HUDEP-2 (cell line): ENCODE data around the gene GNG7.
"Not testable (repeated sequence)": the region's sequence is repeated elsewhere in the genome, so short reads cannot be mapped to it uniquely, and the experiment has no call there.

ENCODE experiments used
- DNase-seq, 76 experiments: peaks; one replicate each; lab custom pipeline; 2025; ENCODE audit not compliant: unreplicated experiment in 76 of 76; lab: John Stamatoyannopoulos, UW

The GNG7 gene

DNA sequence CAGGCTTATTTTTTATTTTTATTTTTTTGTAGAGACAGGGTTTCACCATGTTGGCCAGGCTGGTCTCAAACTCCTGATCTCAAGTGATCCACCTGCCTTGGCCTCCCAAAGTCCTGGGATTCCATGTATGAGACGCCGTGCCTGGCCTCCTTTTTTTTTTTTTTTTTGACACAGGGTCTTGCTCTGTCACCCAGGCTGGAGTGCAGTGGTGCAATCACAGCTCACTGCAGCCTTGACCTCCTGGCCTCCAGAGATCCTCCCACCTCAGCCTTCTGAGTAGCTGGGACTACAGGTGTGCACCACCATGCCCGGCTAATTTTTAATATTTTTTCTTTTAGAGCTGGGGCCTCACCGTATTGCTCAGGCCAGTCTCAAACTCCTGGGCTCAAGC is 159.4 kb downstream of the GNG7 start:
- not testable (repeated sequence) for DNase-seq

DNA sequence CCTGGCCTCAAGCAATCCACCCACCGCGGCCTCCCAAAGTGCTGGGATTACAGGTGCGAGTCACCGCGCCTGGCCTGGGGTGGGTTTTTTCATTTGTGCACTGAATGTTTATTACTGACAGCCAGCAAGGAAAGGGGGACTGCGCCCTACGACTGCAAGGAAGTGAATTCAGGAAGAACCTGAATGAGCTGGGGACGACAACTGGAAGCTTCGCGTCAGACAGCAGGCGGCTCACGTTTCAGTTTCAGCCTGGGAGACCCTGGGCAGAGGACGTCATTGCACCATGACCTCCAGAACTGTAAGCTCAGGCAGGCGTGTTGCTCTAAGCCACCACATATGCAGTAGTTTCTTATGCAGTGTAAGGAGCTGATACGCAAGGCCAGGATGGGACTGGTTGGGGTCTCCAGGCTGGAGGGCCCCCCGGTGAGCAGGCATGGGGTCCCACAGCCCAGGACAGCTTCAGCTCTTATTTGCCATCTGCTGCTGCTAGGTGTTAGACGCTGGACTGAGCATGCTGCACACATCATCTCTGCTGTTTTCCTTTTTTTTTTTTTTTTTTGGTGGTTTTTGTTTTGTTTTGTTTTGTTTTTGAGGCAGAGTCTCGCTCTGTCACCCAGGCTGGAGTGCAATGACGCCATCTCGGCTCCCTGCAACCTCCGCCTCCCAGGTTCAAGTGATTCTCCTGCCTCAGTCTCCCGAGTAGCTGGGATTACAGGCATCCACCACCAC is 160.0 kb downstream of the GNG7 start:
- no peak for DNase-seq

DNA sequence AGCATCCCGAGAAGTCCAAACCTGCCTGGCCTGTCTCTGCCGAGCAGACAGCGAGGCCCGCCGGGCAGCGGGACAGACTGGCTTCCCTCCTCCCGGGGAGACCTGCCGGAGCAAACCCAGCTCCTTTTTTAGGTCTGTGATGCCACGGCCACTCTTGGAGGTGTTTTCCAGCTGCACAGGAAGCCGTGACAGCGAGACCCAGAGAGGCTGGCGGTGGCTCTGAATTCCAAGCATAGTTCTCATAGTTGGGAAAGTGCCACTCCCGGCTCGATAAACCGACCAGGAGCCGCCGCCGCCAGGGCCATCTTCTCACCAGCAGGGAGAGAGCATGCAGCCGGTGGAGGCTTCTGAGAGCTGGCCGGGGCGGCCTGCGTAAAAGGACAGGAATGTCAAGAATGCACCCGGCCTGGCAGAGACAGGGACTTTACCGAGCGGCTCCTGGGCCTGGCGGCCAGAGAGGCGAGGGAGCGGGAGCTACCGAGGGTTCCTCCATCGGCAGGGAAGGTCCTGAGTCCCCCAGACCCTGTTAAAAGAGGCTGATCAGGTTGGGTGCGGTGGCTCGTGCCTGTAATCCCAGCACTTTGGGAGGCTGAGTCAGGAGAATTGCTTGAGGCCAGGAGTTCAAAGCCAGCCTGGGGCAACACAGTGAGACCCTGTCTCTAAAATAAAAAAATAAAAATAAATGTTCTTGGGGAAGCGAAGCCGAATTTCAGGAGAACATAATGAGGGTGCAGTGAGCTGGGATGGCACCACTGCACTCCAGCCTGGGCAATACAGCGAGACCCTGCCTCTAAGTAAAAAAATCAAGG is 161.6 kb downstream of the GNG7 start:
- no peak for DNase-seq

DNA sequence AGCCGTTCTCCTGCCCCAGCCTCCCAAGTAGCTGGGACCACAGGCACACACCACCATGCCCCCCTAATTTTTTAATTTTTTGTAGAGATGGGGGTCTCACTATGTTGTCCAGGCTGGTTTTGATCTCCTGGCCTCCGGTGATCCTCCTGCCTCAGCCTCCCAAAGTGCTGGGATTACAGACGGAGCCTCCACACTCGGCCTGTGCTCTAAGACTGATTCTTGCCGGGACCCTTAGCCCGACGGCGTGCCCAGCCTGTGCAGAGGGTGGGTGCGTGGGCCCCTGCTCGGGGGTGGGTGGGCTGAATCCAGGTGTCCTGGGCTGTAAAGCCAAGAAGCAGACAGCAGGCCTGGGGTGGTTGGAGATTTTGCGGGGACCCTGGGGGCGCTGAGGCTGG is 162.2 kb downstream of the GNG7 start:
- DNase-seq = no peak

DNA sequence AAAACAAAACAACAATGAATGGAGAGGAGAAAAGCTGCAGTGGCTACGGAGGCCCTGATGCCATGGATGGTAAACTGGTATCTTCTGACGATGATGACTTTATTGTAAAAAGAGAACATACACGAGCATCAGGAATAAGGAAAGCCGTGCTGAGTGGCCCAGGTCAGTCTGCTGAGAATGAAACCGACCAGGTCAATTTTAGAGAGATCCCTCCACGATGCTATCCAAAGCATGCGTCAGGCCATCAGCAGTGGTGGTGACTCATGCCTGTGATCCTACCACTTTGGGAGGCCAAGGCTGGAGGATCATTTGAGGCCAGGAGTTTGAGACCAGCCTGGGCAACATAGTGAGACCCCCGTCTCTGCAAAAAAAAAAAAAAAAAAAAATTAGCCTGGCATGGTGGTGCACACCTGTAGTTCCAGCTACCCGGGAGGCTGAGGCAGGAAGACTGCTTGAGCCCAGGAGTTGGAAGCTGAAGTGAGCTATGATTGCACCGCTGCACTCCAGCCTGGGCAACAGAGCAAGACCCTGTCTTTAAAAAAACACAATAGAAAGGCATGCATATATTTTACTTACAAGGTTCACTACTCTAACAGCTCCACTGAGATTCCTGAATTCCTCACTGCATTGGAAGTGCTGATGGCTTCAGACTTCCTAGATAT is 164.3 kb downstream of the GNG7 start:
- DNase-seq = no peak

DNA sequence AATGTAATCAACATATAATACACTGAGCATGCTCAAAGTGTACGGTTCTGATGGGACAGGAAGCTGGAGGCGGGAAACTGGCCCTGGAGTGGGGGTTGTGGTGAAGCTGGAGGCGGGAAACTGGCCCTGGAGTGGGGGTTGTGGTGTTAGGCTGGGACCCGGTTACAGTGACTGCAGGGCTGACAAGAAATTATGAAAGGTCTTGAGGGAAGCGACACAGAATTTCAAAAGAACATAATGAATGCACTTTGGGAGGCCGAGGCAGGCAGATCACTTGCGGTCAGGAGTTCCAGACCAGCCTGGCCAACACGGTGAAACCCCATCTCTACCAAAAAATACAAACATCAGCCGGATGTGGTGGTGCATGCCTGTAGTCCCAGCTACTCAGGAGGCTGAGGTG is 164.9 kb downstream of the GNG7 start:
- not testable (repeated sequence) for DNase-seq

DNA sequence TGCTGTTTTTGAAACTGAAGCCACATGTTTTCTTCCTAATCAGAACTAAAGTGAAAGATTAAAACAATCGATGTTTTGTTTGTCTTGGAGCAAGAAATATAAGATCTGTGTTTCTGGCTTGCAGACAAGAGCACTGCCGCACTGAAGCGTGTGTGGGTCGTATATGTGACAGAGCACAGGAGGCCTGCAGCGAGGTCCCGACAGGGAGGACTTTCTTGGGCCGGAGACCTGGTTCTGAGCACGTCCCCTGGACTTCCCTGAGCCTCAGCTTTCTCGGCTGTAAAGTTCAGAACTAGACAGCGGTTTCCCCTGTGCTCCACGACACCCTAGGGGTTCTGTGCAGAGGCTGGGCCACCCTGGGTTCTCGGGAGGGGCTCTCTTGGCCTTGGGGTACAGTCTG is 166.0 kb downstream of the GNG7 start:
- DNase-seq = no peak

DNA sequence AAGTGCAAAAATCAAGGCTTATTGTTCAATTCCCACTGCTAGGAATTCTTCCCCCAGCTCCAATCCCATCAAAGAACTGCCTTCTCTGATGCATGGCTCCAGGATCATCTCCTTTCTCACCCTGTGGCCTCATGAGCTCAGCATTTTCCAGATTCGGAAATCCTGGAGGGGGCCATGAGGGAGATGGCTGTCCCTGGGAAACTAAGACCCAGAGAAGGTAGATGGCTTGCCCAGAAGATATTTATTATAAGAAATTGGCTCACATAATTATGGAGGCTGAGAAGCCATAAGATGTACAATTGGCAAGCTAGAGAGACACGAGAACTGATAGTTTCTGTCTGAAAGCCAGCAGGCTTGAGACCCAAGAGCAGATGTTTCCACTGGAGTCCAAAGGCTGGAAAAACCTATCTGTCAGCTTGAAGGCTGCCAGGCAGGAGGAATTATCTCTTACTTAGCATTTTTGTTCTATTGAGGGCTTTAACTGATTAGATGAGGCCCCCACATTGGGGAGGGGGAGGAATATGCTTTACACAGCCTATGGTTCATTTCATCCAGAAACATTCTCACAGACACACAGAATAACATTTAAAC is 168.0 kb downstream of the GNG7 start:
- no peak for DNase-seq

DNA sequence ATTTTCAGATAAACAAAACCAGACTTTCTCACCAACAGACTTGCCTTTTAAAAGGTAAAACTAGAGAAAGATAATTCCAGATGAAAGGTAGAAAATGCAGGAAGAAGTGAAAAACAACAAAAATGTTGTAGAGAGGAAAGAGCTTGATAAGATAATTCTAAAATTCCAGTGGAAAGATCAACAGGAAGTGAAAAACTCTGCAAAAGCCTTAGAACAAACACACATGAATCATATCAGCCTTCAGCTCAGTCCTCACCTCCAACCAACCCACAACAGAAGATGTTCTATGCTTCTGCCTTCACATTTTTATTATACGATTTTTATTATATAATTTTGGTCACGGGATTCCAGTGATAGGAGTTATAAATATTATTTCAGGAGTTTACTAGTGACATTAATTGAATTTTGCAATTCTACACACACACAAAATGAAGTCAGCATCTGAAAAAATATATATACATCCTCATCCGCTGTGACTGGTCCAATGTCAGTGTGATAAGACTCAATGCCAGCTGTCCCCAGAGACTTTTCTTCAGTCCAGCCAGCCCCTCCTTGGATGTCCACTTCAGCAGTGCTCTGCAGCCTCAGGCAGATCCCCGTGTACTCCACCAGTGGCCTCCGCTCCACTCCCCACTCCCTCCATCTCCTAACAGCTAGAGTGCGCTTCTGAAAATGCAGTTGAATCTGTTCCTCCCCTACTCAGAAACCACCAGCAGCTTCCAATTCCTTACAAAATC is 168.6 kb downstream of the GNG7 start:
- DNase-seq = no peak

DNA sequence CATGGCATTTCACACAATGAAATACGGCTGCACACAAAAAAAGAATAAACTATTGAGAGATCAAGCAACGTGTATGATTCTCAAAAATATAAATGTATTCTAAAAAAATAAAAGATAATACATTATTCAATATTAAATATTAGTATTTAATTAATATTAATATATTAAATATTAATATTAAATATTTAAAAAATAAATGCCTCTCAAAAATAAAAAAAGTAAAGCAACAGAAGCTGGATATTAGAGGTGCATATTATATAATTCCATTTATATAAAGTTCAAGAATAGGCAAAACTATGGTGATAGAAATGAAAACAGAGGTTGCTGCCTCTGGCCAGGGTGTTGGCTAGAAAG is 169.4 kb downstream of the GNG7 start:
- no peak for DNase-seq

DNA sequence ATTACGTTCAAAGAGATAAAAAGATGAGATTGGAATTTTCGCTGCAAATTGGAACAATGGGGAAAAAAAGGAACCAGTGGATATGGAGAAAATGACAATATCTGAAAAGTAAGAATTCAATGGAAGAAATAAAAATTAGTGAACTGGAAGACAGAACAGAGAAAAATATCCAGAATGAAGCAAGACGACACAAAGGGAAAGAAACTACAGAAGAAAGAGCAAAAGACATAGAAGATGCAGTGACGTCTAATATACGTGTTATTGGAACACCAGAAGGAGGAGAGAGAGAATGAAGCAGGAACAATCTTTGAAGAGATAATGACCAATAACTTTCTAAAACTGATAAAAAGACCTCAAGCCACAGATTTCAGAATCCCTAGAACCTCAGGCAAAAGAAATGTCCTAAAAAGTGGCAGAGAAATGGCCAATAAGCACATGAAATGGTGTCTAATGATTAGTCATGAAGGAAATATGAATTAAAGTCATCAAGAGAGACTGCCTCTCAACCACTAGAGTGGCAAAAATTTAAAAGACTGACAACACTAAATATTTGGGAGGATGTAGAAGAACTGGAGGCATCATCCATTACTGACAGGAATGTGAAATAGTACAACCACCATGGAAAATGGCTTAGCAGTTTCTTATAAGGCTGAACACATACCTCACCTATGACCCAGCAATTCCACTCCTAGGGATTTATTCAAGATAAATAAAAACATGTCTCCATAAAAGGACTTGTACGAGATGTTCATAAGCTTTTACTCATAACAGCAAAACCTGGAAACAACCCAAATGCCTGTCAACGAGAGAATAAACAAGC is 170.0 kb downstream of the GNG7 start:
- no peak for DNase-seq

DNA sequence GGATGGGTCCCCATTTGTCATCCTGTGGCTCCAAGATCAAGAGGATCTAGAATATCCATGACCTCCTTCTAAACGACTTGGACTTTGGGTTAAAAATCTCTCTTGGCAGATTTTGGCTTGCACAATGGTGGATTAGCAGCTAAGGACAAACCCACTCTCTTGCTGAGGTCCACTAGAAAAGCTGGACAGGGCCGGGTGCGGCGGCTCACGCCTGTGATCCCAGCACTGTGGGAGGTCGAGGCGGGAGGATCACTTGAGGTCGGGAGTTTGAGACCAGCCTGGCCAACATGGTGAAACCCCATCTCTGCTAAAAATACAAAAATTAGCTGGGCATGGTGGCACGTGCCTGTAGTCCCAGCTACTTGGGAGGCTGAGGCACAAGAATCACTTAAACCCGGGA is 172.6 kb downstream of the GNG7 start:
- not testable (repeated sequence) for DNase-seq

DNA sequence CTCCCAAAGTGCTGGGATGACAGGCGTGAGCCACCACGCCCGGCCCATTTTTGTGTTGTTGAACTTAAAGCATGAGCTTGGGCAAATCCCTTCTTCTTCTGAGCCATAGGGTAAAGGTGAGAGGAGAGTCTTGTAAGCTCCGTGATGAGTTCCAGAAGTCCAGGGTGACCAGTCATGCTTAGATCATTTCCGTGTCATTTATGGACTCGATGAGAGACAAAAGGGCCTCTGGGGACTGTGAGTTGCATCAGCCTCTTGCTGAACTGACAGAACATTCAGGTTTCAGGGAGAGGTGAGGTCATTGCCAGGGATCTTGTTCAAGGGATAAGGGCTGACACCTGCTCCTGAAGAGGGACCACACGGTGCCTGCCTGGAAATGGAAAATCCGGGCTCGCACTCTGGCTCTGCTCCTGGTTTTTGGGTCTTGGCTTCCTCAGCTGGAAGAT is 173.0 kb downstream of the GNG7 start:
- no peak for DNase-seq

DNA sequence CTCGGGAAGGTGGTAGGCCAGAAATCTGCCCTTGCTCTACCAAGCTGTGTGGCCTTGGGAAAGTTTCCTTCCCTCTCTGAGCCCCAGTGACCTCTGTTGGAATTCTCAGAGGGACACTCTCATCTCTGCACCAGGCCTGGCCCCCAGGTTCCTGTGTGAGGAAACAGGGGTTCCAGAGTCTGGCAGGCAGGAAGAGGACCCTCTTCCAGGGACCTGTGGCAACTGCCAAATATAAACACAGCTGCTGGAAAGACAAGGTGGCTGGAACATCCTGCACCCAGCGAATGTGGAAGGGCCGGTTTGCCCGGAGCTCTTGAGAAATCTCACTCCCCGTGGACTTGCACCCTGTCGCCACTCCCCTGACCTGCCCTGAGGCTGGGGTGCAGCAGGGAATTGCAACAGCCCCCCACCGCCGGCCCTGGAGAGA is 173.8 kb downstream of the GNG7 start:
- no peak for DNase-seq

DNA sequence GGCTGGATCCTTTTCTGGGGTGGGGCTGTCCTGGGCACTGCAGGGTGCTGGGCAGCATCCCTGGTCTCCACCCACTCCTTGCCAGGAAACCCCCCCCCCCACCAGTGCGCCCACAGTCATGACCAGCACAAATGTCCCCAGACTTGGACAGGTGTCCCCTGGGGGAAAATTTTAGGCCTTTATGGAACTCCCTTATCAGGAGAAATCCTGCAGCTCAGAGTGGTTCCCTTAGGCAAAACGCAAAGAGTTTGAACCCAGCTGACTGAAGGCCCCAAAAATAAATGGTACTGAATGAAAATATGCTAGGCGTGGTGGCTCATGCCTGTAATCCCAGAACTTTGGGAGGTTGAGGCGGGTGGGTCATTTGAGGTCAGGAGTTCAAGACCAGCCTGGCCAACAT is 174.8 kb downstream of the GNG7 start:
- no peak for DNase-seq

DNA sequence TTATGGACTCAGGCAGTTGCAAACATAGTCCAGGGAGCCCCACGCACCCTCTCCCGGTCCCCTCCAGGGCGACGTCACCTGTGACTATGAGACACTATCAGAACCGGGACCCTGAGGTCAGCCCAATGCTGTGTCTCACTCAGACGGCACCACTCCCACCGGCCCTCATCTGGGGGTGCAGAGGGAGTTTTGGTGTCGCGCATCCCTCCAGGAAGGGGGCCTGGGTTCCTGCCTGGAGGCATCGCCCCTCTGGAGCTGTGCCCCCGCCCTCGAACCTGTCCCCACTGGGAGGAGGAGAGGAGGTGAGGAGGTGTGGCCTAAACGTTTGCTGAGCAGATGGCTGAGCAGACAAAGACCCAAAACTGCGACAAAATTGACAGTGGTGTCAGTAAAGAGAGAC is 175.3 kb downstream of the GNG7 start:
- no peak for DNase-seq

DNA sequence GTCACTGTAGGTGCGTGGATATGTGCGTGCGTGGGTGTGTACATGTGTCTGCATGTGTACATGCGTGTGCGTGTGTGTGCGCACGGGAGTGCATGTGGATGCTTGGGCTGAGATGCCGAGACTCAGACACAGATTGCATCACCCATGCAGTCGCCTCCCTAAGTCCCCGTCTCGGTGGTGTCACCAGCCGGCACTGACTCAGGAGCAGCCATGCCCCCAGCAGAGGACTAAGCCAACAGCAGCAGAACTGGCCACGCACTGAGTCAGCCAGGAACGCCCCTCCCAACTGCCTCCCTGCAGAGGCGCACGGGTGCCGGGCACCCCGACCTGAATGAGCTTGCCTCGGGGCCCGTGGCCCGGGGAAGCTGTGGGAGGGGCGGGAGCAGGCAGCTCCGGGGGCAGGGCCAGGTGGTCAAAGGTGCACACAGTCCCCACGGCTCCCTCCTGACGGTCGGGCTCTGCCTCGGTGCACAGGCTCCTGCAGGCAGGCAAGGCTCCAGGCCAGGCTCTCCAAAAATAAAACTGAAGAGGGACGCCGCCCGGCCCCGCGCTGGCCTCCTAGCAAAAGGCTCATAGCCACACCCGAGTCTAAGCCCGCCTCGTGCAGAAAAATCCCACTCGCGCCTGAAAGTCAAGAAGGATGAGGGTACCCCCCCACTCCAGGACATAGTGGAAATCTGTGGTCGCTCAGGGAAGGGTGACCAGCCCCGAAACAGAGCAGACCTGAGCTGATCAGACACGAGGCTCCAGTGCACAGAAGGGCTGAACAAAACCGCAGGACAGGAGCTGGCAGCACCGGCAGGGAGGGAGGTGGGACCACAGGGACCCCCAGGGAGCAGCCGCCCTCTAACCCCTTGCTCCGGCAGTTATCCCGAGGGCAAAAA is 177.4 kb downstream of the GNG7 start:
- DNase-seq = no peak

DNA sequence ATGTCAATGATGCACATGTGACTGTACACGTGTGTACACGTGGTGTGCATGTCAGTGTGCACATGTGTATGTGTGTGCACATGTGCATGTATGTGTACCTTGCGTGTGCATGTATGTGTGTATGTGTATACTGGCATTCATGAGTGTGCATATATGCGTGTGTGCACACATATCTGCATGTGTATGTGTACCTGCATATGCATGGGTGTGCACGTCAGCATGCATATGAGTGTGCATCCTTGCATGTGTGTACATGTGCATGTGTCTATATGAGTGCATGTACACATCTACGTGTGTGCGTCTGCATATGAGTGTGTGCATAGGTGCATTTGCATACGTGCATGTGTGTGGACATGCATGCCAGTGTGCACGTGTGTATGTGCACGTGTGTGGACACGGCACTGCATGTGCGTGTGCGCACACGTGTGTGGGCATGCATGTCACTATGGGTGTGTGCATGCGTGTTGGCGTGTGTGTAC is 178.1 kb downstream of the GNG7 start:
- no peak for DNase-seq
